ENCODE results near the gene TMEM44.
"Not testable (repeated sequence)": the region's sequence is repeated elsewhere in the genome, so short reads cannot be mapped to it uniquely, and the experiment has no call there.

TMEM44 gene

DNA sequence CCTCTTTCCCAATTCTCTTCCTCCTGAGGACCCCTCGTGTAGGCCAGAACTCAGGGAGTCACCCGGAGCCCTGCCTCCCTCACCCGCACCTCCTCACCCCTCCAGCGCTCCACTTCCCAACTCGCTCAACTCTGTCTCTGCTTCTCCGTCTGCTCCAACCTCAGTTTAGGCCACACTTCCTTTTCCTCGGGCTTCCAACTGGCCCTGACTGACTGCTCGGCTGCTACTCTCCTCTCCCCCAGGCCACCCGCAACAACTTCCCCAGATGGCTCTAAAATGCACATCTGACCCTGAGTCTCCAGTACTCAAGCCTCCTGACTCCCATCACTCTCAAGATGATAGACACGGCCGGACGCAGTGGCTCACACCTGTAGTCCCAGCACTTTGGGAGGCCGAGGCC is 23.6 kb downstream of the TMEM44 start:
- no peak for DNase-seq (ENCODE audit: low spot score)

DNA sequence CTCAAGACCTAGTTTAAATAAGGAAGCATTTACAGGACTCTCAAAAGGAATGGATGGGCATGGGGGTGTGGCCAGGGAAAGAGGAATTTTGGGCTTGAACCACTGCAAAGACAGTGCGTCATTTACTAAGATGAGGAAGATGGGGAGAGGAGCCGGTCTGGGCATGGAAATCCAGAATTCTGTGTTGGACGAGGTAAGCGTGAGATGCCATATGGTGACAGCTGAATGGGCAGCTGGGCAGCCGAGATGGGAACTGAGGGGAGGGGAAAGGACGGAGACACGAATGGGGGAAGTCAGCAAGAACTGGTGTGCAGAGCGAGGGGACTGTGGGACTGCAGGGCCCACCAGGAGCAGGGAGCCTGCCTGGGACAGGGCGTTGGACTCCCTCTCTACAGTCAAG is 24.2 kb downstream of the TMEM44 start:
- no peak for DNase-seq (ENCODE audit: low spot score)

- DNase-seq (ENCODE audit: low spot score): no peak
Observed at GRCh38 chr3:194607592-194608389, 25.4 kb downstream of the TMEM44 start.

- DNase-seq (ENCODE audit: low spot score): no peak
Observed at GRCh38 chr3:194606941-194607340, 26.3 kb downstream of the TMEM44 start.

DNA sequence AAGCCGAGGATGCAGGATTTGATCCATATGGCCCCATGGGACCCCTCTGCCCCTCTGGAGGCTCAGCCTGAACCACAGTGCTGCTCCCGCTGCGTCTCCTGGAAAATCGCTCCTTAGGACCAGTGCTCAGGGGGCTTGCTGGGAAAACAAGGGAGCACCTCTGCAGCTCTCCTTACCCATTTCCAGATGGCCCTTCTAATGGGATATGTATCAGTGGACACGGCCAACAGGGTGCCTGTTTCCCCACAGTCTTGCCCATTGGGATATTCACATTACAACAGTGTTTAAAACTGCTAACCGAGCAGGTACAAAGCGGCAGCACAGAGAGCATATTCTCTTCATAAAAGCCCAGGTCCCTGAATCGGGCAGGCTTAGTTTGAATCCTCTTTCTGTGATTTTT is 27.1 kb downstream of the TMEM44 start:
- DNase-seq (ENCODE audit: low spot score): no peak

GRCh38 chr3:194605314-194605713 is 27.9 kb downstream of the TMEM44 start:
- not testable (repeated sequence) for DNase-seq (ENCODE audit: low spot score)

- no peak for DNase-seq (ENCODE audit: low spot score)
Observed at GRCh38 chr3:194604837-194605236, 28.4 kb downstream of the TMEM44 start.

DNA sequence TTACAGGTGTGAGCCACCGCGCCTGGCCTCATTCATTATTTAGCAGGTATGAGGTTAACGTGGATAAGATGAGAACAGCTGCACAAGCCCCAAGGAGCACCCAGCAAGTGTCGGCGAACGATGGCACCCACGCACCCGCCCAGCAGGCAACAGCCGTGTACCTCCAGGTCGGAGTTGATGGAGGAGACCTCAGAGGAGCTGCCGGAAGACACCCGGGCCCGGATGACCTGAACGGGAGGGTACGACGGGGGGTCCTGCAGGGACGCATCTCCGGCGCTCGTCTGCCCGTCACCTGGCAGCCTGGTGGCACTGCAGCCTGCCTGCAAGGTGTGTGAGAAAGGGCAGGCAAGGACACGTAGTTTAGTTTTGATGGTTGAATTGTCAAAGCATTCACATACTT is 29.1 kb downstream of the TMEM44 start:
- DNase-seq (ENCODE audit: low spot score): no peak

DNA sequence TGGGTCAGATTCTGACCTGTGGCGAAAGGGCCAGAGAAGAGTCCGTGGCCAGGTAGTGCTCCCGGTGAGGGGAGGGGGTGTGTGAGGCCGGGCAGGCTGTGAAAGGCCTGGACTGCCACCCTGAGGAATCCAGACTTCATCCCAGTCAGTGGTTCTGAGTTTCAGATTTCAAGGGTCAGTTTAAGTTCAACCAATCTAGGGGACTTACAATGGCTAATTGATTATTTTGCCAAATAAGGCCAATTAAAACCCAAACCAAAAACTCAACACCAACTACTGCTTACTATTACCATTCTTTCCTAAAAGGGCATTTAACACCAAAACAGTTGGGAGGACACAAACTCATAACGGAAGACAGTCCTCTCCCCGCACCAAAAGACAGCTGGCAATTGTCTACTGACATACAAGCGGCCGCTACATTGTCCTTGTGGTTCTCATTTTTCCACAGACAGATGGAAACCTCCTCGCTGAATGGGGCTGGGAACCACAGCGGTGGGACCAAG is 30.5 kb downstream of the TMEM44 start:
- no peak for DNase-seq (ENCODE audit: low spot score)

- no peak for DNase-seq (ENCODE audit: low spot score)
Observed at GRCh38 chr3:194598771-194599557, 34.3 kb downstream of the TMEM44 start.

DNA sequence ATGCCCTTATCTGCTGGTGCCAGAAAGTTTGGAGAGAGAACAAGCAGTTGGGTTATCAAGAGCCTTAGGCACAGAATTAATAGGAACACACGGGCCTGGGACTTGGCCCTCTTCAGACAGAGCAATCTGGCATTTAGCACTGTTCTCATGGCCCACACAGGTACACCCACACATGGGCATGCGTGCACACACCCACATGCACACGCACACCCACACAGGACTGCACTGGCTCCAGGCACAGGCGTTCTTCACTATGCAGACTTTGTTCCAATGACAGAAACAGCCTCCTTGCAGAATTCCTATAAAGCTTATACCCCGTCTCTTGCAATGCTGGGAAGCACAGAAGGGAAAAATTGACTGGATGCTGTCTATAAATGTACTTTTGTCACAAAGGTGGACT is 36.3 kb downstream of the TMEM44 start:
- DNase-seq (ENCODE audit: low spot score): no peak

- DNase-seq (ENCODE audit: low spot score): no peak
Observed at GRCh38 chr3:194592798-194593752, 40.1 kb downstream of the TMEM44 start.

DNA sequence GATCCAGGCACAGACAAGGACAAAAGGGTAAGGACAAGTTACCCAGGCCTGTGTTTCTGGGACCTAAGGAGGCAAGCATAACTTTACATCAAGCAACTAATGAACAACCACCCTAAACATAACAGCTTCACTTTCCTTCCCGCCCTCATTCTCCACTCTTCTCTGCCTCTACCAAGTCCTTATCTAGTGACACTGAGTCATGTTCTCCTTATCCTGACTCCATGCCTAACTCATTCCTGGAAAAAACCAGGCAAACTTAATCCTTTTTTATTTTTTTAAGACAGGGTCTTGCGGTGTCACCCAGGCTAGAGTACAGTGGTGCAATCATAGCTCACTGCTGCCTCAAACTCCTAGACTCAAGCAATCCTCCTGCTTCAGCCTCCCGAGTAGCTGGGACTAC is 44.5 kb downstream of the TMEM44 start:
- DNase-seq (ENCODE audit: low spot score): no peak

- no peak for DNase-seq (ENCODE audit: low spot score)
Observed at GRCh38 chr3:194588236-194588635, 45.0 kb downstream of the TMEM44 start.

DNA sequence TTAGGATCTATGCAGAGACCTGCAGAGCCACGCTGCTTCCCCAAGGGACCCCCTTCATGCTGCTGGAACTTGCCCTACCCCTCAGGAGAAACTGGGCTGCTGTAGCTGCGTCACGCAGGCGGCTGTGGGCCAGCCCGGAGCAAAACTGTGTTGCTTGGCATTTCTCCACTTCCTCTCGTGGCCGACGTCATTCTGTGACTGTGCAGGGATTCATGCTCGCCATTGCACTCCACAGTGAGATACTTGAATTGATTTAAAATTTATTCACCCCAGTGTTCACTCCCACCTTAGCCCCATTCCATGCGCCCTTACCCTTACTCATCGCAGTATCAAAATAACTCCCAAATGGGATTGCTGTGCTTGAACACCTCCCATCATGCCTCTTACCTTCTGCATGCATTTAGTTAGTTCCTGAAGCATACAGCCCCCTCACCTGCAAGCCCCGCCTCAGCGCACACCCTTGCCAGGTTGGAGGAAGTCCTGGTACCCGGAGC is 45.7 kb downstream of the TMEM44 start:
- DNase-seq (ENCODE audit: low spot score): peak; percentile 51

DNA sequence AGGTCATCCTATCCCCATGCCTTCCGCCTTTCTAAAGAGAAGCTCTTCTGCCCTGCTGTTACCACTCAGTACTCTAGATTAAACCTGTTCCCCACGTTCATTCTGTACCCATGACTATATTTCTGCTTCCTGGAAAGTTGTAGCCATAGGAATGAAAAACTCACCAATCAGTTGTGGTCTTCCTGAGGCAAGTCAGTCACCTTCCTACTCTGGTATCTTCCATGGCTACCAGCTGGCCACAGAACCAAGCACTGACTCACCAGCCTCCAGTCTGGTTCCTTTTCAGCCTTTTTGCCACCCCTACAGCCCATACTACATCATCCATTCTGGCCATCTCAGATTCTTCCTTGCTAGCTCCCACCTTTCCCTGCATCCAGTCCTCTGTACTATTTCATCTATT is 46.4 kb downstream of the TMEM44 start:
- no peak for DNase-seq (ENCODE audit: low spot score)

DNA sequence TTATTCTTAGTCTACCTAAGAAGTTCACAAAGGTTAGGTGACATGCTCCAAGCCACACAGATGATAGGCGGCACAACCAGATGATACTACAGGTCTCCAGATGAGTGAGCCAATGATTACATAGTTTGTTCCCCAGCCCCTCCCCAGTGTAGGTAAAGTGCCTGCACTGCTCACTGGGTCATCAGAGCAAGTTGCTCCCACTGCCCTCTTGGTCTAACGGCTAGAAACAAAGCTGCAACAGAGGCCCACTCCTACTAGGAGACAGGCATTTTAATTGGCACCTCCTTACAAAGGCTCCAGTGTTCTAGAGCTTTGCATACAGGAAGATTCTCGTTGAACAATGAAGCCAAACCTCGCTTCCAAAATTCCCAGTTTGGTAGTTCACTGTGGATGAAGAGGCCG is 47.3 kb downstream of the TMEM44 start:
- peak; percentile 53 for DNase-seq (ENCODE audit: low spot score)

GRCh38 chr3:194584866-194585265 is 48.4 kb downstream of the TMEM44 start:
- no peak for DNase-seq (ENCODE audit: low spot score)

- no peak for DNase-seq (ENCODE audit: low spot score)
Observed at GRCh38 chr3:194584320-194584776, 48.9 kb downstream of the TMEM44 start.

- no peak for DNase-seq (ENCODE audit: low spot score)
Observed at GRCh38 chr3:194582196-194582905, 50.9 kb downstream of the TMEM44 start.

DNA sequence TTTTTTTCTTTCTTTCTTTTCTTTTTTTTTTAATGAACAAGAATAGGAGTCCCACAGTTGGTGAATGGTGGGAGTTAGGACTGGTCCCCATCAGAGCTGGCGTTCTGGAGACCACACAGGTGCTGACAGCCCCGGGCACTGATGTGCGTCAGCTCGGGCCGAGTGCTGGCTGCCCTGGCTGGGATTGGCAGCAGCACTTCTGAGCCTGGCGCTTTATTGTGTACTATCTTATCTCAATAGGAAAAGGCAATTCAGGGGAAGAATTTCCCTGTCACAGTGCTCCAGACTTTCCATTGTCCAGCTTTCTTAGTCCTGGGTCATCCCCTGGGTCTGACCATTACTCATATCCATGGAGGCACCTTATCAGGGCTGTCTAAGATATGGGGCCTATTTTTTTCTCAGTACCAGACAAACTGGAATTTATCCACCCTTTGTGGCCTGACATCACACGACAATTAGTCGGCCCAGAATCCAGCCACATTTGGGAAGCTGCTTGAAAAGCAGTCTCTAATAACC is 54.1 kb downstream of the TMEM44 start:
- DNase-seq (ENCODE audit: low spot score): no peak

Measured in globus pallidus (tissue), 1 donor.